GM12872 (cell line): Measurements from ENCODE around the gene SPTA1.

Experiments
- CTCF ChIP-seq: IDR thresholded peaks from 3 replicates; pipeline ENCODE4 v1.5.1; 2011; ENCODE audit warnings: low read depth, mild to moderate bottlenecking, low read length, moderate library complexity; ENCODE audit not compliant: insufficient read depth

SPTA1 gene

GRCh38 chr1:158604968-158605367, 81.5 kb downstream of the SPTA1 start, which contains the start of gene OR10Z1:
Gene OR10Z1 (plus strand): TSS chr1:158605268. CDS start chr1:158606439, 1,171 bp downstream.
- no peak for TF ChIP-seq CTCF

GRCh38 chr1:158600735-158601134, 85.8 kb downstream of the SPTA1 start:
- no peak for TF ChIP-seq CTCF

- TF ChIP-seq CTCF, result no peak
Measured at GRCh38 chr1:158586942-158587341, 99.6 kb downstream of the SPTA1 start.

GRCh38 chr1:158583962-158584361, 102.6 kb downstream of the SPTA1 start:
- no peak for TF ChIP-seq CTCF

- no peak for TF ChIP-seq CTCF
Measured at GRCh38 chr1:158579733-158580132, 106.8 kb downstream of the SPTA1 start, which contains the start of gene OR10X1. Gene OR10X1 (minus strand): TSS chr1:158579899. CDS start chr1:158579899, 0 bp downstream.

GRCh38 chr1:158577561-158577960, 109.0 kb downstream of the SPTA1 start:
- no peak for TF ChIP-seq CTCF

- TF ChIP-seq CTCF, result no peak
Measured at GRCh38 chr1:158572226-158572625, 114.3 kb downstream of the SPTA1 start.
